Measurements from ENCODE around the gene TCAP. TPM values are rescaled to one million over a fixed set of nuclear protein-coding genes. Genes with fewer than 3 reads are reported as not detected.

Gene TCAP
- total RNA-seq, 1 experiment from 2014 or later: 2.1 TPM

GRCh38 chr17:39669897-39670735, 5.0 kb downstream of the TCAP start:
- Histone ChIP-seq H2AFZ (ENCODE audit: low read length) (no peak overlapping the region), H2BK20ac (ENCODE audit: low read depth, low read length, poor library complexity, severe bottlenecking) (no peak overlapping the region), H2BK120ac (ENCODE audit: low read depth, low read length, poor library complexity, severe bottlenecking) (no peak overlapping the region), H3K27ac (ENCODE audit: insufficient read length, low read depth, low read length) (no peak overlapping the region), H3K14ac (ENCODE audit: insufficient read depth, low read length) (no peak overlapping the region), H2BK5ac (ENCODE audit: insufficient read length, low read length) (no peak overlapping the region), H3K18ac (ENCODE audit: insufficient read length, low read depth, low read length) (no peak overlapping the region), H4K8ac (replicated peaks; ENCODE audit: insufficient read length, low read depth, low read length) (no peak overlapping the region), H4K5ac (ENCODE audit: insufficient read length, low read depth, low read length) (no peak overlapping the region), H3K23ac (ENCODE audit: insufficient read length, low read depth, low read length) (no peak overlapping the region), H2AK5ac (ENCODE audit: insufficient read length, low read length) (no peak overlapping the region), H3T11ph (ENCODE audit: low read length) (no peak overlapping the region), H3K9me3 (ENCODE audit: control insufficient read depth, low read depth, low read length) (no peaks in the 10 kb centered on the region), H3K79me1 (ENCODE audit: insufficient read depth, low read depth, low read length, poor library complexity, severe bottlenecking) (no peaks in the 10 kb centered on the region), H3K23me2 (ENCODE audit: insufficient read length, low read depth, low read length, poor library complexity, severe bottlenecking) (peaks cover 6% of the 10 kb centered on the region), H3K79me2 (ENCODE audit: insufficient read depth, low read length) (no peaks in the 10 kb centered on the region), H4K91ac (ENCODE audit: insufficient read length, low read depth, low read length) (no peak overlapping the region), H3K56ac (ENCODE audit: insufficient read length, low read depth, low read length) (no peak overlapping the region), H3K4me1 (ENCODE audit: insufficient read depth, low read length) (peaks cover 3% of the 10 kb centered on the region; the same call in 1 of the 2 replicates), H2BK12ac (ENCODE audit: insufficient read length, low read depth, low read length) (no peak overlapping the region), H3K27me3 (ENCODE audit: insufficient read depth, low read length) (peaks cover 3% of the 10 kb centered on the region; the same call in 1 of the 2 replicates), H2BK15ac (ENCODE audit: low read depth, low read length) (no peak overlapping the region), H3K4ac (ENCODE audit: low read depth, low read length) (no peak overlapping the region), H3K4me2 (ENCODE audit: insufficient read depth, insufficient read length, low read length) (no peak overlapping the region), H4K20me1 (ENCODE audit: control insufficient read depth, insufficient read depth, insufficient read length) (no peaks in the 10 kb centered on the region), H3K9ac (ENCODE audit: extremely low read depth, insufficient read length, low read length) (no peak overlapping the region)
- DNase-seq: no peak
- peaks cover 62% of the 10 kb centered on the region for H3K27me3 Mint-ChIP-seq (ENCODE audit: low read depth)
- H3K9me3 Mint-ChIP-seq: no peaks in the 10 kb centered on the region; a peak in 1 of 5 replicates
- H3K27ac Mint-ChIP-seq: no peak overlapping the region; a peak in 1 of 7 replicates
- peaks cover 29 to 30% of the 10 kb centered on the region in 2 experiments for H3K4me1 Mint-ChIP-seq
- H3K4me3 Mint-ChIP-seq: no peak overlapping the region; a peak in 1 of 5 replicates
- WGBS (ENCODE audit: extremely low coverage, insufficient read length, low lambda C conversion rate): no CpG with 5 or more reads among the region's 23 CpGs
- no peak for TF ChIP-seq CTCF (conservative IDR thresholded peaks at IDR 0.05)
- no peaks in the 10 kb centered on the region; a peak in 1 of 7 replicates for H3K36me3 Mint-ChIP-seq (ENCODE audit: insufficient read depth in 1 of 3, low read depth in 3 of 3)
